GM12872 (cell line): ENCODE measurements around the gene GSAP.

ENCODE experiments used
- TF ChIP-seq, protein P1 (sequence below): IDR thresholded peaks from 3 replicates; pipeline ENCODE4 v1.5.1; 2011; ENCODE audit warnings: low read depth, mild to moderate bottlenecking, low read length, moderate library complexity; ENCODE audit not compliant: insufficient read depth

GSAP gene

DNA sequence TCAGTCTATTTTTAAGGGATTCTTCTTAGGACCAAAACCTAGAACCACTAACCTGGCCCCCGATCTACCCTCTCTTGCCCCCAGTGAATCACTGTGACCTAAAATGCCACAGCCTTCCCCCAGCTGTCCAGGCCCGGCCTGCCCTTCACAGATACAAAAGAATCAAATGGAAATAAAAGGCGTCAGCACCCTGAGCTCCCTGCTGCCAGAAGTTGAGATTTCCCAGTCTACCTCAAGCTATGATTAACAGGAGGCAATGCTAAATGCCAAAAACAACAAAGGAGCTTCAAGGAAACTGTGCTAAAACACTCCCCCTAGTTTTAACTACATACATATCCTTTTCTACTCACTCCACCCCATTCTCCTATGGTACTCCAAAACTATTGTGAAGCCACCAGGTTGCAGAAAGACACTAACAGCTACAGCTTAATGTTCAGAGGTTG lies 67.8 kb downstream of the GSAP start:
- TF ChIP-seq, protein P1, sequence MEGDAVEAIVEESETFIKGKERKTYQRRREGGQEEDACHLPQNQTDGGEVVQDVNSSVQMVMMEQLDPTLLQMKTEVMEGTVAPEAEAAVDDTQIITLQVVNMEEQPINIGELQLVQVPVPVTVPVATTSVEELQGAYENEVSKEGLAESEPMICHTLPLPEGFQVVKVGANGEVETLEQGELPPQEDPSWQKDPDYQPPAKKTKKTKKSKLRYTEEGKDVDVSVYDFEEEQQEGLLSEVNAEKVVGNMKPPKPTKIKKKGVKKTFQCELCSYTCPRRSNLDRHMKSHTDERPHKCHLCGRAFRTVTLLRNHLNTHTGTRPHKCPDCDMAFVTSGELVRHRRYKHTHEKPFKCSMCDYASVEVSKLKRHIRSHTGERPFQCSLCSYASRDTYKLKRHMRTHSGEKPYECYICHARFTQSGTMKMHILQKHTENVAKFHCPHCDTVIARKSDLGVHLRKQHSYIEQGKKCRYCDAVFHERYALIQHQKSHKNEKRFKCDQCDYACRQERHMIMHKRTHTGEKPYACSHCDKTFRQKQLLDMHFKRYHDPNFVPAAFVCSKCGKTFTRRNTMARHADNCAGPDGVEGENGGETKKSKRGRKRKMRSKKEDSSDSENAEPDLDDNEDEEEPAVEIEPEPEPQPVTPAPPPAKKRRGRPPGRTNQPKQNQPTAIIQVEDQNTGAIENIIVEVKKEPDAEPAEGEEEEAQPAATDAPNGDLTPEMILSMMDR, result no peak

DNA sequence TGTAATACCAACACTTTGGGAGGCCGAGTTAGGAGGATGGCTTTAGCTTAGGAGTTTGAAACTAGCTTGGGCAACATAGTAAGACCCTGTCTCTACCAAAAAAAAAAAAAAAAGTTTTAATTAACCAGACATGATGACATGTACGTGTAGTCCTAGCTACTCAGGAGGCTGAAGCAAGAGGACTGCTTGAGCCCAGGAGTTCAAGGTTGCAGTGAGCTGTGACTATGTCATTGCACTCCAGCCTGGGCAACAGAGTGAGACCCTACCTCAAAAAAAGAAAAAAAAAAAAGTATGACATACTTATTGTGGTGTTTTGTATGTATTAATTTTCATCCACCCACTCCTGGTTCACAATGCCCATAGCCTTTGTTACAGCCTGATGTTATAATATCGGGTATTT lies 69.7 kb downstream of the GSAP start:
- TF ChIP-seq, protein P1, result no peak

DNA sequence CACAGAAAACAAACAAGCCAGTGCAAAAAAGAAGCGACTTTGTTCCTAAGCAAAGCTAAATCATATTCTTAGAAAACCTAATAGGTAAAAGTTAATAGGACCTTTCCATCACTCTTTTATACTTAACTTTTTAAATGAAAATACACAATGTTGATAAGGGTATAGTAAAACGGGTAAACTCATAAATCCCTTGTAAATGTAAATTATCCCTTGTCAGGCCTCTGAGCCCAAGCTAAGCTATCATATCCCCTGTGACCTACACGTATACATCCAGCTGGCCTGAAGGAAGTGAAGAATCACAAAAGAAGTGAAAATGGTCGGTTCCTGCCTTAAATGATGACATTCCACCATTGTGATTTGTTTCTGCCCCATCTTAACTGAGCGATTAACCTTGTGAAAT lies 76.4 kb downstream of the GSAP start:
- TF ChIP-seq, protein P1, result no peak

DNA sequence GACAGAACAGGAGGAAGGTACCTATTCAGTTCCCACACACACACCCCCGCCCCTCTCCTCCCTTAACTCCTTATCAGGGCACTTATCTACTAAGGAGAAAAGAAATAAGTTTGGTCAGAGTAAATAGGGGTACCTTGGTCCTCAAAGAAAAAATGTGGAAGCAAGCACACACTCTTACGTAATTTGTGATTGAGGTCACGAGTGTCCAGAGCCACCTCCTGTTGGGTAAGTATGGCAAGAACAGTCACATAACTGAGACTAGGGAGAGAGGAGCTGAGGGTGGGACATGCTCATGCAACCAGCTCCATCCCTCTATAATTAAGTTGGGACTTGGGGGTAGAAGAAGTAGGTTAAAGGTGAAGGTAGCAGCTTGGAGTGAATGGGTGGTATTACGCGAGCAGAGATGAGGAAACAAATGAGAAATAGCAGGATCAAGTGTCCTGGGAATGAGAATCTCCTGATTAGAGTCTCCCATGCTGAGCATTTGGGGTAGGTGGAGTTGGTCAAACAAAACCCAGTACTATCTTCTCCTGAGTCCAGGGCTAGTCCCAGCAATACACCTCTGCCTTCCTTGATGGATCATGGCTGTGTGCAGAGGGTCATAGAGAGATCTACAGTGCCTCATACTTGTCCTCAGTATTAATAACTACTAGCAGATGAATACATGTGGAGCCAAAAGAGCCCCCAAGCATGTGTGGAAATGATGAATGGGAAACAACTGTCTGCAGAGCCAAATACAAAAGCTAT lies 77.1 kb downstream of the GSAP start:
- TF ChIP-seq, protein P1, result no peak

DNA sequence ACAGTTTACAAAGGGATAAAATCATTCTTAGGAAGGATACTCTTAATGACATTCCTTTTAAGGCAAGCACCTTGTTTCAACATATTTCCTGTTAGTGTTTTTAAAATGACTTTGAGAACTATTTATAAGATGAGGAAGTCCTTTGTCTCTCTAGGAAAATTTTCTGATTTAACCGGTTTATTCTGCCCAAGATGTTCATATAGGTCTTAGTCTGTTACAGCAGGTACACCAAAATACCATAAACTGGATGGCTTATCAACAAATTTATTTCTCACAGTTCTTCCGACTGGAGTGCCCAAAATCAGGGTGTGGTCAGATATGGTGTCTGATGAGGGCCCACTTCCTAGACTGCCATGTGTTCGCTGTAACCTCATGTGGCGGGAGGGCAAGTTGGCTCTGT lies 77.9 kb downstream of the GSAP start:
- TF ChIP-seq, protein P1, result no peak

DNA sequence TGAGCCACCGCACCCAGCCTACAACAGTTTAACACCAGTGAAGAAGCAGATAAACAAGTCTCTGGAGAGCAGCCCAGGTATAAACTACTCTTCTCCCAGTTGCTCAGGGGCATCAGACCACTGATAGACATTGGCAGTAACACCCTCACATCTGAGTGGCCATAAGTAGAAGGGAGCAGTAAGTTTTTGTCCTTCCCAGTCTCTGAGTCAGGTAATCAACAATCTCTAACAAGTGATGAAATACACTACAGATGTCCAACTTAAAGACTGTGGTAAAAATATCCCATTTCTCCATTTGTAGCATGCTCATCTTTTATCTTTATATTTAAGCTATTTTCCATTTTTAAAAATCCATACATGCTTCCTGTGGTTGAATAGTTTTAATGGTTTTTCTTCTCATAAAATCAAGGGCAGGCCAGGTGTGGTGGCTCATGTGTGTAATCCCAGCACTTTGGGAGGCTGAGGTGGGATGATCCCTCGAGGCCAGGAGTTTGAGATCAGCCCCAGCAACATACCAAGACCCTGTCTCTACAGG lies 78.6 kb downstream of the GSAP start:
- TF ChIP-seq, protein P1, result no peak

DNA sequence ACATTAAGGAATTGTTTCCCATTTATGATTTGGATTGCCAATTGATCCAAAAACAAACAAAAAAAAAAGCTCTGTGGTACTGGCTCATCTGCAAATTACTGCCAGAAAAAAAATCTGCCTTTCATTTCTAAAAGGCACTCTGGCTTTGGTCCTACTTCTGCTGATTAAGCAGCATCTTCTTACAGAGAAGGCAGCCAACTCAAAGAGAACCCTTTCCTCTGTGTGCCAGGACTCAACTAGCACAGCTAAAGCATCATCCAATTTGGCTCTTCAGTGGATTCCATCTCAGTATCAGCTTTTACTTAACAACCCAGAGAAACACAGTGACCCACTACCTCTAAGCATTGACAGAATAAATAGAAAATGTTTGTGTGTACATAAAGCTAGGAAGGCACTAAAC lies 80.6 kb downstream of the GSAP start:
- TF ChIP-seq, protein P1, result no peak
